HG02884 (cell line): ENCODE results near the gene NXPE2.

Experiments used
- ATAC-seq: cut with Tn5 transposase; IDR thresholded peaks from one replicate; pipeline ENCODE4 v1.9.1; 2021; ENCODE audit warnings: mild to moderate bottlenecking, moderate library complexity; ENCODE audit not compliant: unreplicated experiment

The NXPE2 gene

DNA sequence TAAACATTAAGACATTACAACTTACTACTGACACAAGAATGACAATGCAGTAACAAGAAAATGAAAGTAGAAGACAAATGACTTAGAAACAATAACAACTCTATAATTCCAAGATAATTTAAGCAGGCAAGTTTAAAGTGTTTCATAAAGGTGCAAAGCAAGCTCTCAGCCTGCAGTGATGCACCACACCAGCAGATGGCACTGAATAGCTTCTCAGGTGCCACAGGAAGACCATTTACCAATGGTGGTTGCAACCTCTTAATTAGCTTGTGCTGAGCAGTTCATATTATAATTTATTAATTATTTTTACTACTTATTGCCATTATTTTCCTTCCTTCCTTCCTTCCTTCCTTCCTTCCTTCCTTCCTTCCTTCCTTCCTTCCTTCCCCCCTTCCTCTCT, 60.6 kb downstream of the NXPE2 start:
- ATAC-seq = no peak

DNA sequence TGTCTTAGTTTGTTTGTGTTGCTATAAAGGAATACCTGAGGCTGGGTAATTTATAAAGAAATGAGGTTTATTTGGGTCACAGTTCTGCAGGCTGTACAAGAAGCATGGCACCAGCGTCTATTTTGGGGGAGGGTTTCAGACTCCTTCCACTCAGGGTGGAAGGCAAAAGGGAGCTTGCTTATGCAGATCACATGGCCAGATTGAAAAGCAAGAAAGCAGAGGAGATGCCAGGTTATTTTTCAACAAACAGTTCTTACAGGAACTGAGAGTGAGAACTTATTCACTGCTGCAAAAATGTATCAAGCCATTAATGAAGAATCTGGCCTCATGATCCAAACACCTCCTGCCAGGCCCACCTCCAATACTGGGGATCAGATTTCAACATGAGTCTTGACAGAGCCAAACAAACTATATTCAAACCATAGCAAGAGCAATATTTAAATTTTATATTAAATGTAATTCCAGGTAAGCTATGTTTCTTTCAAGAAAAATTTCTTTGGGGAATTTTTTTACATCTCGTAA, 66.9 kb downstream of the NXPE2 start:
- ATAC-seq = no peak

GRCh38 chr11:114746013-114746412, 67.7 kb downstream of the NXPE2 start:
- ATAC-seq = no peak
